Activated CD8-positive, alpha-beta memory T cell treated with anti-CD3 and anti-CD28 coated beads, Interleukin-2, amount 10 ng/mL, durations not matched to agents 7 days and 5 days (primary cell): ENCODE measurements around the gene TINCR. TPM values are rescaled to one million over a fixed set of nuclear protein-coding genes. Genes with fewer than 3 reads are reported as not detected.
"Not testable (repeated sequence)": the region's sequence is repeated elsewhere in the genome, so short reads cannot be mapped to it uniquely, and the experiment has no call there.

Experiments
- ATAC-seq: fragments of 150-1000 bp; cut with Tn5 transposase; one replicate; pipeline ENCODE4 v1.10.0; 2021; ENCODE audit warnings: moderate library complexity
- CTCF ChIA-PET: fragments of 350-600 bp; sonication (Branson Sonifier 250); formaldehyde crosslinking; loops from one replicate; lab custom pipeline; 2021; ENCODE audit warnings: antibody characterized with exemption; lab: Charles Lee
- DNase-seq: peaks from one replicate; pipeline ENCODE4 v3.0.0-alpha.2; 2020
- H3K27ac Mint-ChIP-seq: one replicate; pipeline ENCODE4 v1.8.0; 2021; ENCODE audit warnings: mild to moderate bottlenecking, mixed read lengths
- H3K27me3 Mint-ChIP-seq: one replicate; pipeline ENCODE4 v1.8.0; 2021; ENCODE audit warnings: mixed read lengths
- H3K36me3 Mint-ChIP-seq: one replicate; pipeline ENCODE4 v1.8.0; 2021; ENCODE audit warnings: mild to moderate bottlenecking, mixed read lengths
- H3K4me1 Mint-ChIP-seq: one replicate; pipeline ENCODE4 v1.8.0; 2021; ENCODE audit warnings: mixed read lengths
- H3K4me3 Mint-ChIP-seq: one replicate; pipeline ENCODE4 v1.8.0; 2021; ENCODE audit warnings: mild to moderate bottlenecking, moderate library complexity, mixed read lengths
- H3K9me3 Mint-ChIP-seq: one replicate; pipeline ENCODE4 v1.8.0; 2022; ENCODE audit warnings: low read depth, mixed read lengths
- total RNA-seq, 2 experiments: library from RNA; stranded (reverse); gene quantifications; one replicate each; pipeline ENCODE4 v1.2.3, GENCODE V29; 2021

The TINCR gene
- total RNA-seq, 2 experiments from 2014 or later = 0.28 to 0.79 TPM

DNA sequence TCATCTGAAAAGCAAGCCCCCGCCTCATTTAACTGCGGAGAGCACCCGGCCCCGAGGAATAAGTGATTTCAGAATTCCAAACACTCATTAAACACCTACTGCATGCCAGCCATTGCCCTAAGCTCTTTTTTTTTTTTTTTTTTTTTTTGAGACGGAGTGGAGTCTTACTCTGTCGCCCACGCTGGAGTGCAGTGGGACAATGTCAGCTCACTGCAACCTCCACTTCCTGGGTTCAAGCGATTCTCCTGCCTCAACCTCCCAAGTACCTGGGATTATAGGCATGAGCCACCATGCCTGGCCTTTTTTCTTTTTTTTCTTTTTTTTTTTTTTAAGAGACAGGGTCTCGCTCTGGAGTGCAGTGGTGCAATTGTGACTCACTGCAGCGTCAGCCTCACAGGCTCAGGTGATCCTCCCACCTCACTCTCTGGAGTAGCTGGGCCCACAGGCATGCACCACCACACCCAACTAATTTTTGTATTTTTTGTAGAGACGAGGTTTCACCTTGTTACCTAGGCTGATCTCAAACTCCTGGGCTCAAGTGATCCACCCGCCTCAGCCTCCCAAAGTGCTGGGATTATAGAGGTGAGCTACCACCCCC, 30.7 kb downstream of the TINCR start:
- CTCF ChIA-PET = interaction anchor here (0.7 kb wide), 1 partner anchor 505 kb away, joined by 3 read pairs; no protein-coding TSS in a partner anchor
- ATAC-seq, H3K27ac Mint-ChIP-seq, H3K27me3 Mint-ChIP-seq, DNase-seq, H3K4me3 Mint-ChIP-seq, H3K36me3 Mint-ChIP-seq, H3K4me1 Mint-ChIP-seq: not testable (repeated sequence)
- H3K9me3 Mint-ChIP-seq = peaks cover 13% of the 10 kb centered on the region

DNA sequence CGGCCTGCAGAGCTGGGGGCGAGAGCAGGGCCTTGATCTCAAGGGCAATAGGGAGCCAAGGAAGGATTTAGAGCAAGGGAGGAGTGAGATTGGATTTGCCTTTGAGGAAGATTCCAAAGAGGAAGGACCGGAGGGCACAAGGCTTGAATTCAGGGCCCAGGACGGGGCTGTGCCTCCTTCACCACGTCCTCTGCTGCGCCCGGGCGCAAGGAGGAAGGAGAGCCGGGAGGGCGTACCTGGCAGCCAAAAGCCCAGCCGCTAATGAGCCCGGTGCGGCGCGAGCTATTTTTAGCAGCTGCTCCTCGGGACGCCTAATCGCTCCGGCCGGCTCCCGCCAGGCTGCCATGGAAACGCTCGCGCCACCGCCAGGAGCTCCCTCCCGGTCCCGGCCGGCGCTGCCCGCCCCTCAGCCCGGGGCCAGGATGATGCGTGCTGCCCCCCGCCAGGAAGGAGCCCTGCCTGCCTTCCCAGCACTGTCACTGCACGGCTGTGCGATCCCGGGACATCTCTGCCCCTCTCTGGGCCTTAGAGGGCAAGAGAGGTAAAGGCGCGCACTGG, 31.3 kb downstream of the TINCR start:
- DNase-seq (no peak), ATAC-seq (no peak)
- H3K27ac Mint-ChIP-seq = no peak overlapping the region
- peaks cover 5% of the 10 kb centered on the region for H3K36me3 Mint-ChIP-seq
- peaks cover 7% of the 10 kb centered on the region for H3K27me3 Mint-ChIP-seq
- no peak overlapping the region for H3K4me3 Mint-ChIP-seq
- CTCF ChIA-PET = no interaction called here
- no peaks in the 10 kb centered on the region for H3K4me1 Mint-ChIP-seq
- peaks cover 13% of the 10 kb centered on the region for H3K9me3 Mint-ChIP-seq

DNA sequence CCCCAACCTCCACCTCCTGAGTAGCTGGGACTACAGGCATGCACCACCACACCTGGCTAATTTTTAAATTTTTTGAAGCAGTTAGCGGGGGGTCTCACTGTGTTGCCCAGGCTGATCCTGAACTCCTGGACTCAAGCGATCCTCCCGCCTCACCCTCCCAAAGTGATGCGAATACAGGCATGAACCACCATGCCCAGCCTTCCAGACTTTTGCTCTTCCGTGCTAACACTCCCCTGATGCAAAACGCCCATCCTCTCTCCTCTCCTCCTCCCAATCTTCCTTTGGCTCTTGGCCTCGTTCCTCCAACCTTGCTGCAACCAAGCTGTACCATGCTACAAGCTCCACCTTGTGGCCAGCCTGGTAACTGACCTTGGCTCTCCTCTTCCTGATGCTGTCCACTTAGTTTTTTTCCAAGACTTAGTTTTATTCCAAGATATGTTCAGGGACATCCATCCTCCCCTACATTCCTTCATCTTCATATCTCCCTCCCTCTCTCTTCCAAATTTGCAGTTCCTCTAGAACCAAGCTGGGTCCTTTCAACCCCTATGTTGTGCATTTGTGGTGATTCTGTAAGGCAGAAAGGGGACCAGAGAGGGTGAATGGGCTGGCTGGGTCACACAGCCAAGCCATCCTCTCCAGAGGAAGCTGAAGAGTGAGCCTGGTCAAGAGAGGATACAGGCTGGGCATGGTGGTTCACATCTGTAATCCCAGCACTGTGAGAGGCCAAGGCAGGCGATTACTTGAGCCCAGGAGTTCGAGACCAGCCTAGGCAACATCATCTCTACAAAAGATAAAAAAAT, 32.8 kb downstream of the TINCR start:
- Mint-ChIP-seq H3K27ac (no peak overlapping the region), H3K4me1 (no peaks in the 10 kb centered on the region), H3K36me3 (peaks cover 5% of the 10 kb centered on the region), H3K9me3 (peaks cover 13% of the 10 kb centered on the region), H3K27me3 (peaks cover 7% of the 10 kb centered on the region), H3K4me3 (no peak overlapping the region)
- DNase-seq (no peak), ATAC-seq (no peak)
- CTCF ChIA-PET = no interaction called here

DNA sequence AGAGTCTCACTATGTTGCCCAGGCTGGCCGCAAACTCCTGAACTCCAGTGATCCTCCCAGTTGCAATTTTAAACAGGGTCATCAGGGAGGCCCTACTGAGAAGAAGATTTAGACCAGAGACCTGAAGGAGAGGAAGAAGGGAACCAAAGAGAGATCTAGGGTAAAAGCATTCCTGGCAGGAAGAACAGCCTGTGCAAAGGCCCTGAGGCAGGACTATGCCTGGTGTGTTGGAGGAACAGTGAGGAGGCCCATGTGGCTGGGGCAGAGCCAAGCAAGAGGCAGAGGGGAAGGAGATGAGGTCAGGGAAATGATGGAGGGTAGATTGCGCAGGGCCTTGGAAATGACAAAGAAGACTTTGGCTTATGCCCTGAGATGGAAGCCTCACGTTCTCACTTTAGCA, 34.5 kb downstream of the TINCR start:
- CTCF ChIA-PET = no interaction called here
- Mint-ChIP-seq H3K4me1 (no peaks in the 10 kb centered on the region), H3K36me3 (peaks cover 5% of the 10 kb centered on the region), H3K9me3 (peaks cover 13% of the 10 kb centered on the region), H3K27ac (no peak overlapping the region), H3K27me3 (peaks cover 7% of the 10 kb centered on the region), H3K4me3 (no peak overlapping the region)
- no peak for ATAC-seq
- DNase-seq = no peak

DNA sequence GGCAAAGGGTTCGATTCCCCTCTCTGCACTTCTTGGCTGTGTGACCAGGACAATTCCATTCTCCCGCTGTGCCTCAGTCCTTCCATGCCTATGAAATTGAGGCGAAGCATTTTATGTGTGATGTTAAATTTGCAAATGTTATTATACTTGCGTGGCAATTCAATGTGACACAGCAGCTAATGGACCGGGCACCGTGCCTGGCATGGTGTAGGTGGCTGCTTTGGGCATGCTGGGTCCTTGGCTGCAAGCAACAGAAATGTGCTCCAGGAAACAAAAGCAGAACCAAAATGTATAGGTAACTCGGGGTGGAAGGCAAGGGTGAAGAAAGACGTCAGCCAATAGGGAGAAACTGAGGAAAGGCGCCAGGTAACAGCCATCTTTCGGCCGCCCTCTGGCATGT, 37.1 kb downstream of the TINCR start:
- Mint-ChIP-seq H3K27me3 (no peaks in the 10 kb centered on the region), H3K4me1 (no peaks in the 10 kb centered on the region), H3K36me3 (peaks cover 5% of the 10 kb centered on the region), H3K4me3 (no peak overlapping the region), H3K9me3 (peaks cover 10% of the 10 kb centered on the region), H3K27ac (no peak overlapping the region)
- DNase-seq (no peak), ATAC-seq (no peak)
- CTCF ChIA-PET = no interaction called here

DNA sequence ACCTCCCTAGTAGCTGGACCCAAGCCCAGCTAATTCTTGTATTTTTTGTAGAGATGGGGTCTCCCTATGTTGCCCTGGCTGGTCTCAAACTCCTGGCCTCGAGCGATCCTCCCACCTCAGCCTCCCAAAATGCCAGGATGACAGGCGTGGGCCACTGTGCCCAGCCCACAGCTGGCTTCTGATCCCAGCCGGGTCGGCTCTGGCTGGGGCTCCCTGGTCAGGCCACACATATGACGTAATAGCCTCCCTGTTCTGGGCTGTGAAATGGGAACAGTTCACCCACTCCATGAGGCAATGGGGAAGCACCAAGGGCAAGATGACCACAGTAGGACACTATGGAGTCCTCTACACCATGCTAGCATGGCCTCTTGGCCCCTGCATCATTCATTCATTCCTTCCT, 41.1 kb downstream of the TINCR start:
- ATAC-seq (no peak), DNase-seq (no peak)
- Mint-ChIP-seq H3K27me3 (no peaks in the 10 kb centered on the region), H3K27ac (no peak overlapping the region), H3K4me1 (no peaks in the 10 kb centered on the region), H3K36me3 (no peaks in the 10 kb centered on the region), H3K4me3 (no peak overlapping the region), H3K9me3 (no peaks in the 10 kb centered on the region)
- CTCF ChIA-PET = no interaction called here

DNA sequence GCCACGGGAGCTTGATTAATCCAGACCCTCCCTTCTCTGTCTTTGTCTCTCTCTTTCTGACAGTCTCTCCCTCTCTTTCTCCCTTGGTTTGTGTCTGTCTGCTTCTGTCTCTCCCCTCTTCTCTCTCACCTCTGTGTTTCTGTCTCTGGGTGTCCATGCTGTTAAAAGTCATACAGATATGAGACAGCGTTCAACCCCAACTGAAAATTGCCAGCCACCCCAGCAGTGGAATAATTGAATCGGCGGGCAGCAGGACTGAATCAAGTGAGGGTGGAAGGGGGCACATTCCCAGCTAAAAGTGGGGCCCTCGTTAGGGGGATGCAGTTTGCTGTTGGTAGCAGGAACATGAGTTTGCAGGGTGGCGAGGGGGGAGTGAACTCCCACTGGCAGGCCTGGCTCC, 43.7 kb downstream of the TINCR start:
- ATAC-seq (no peak), DNase-seq (no peak)
- Mint-ChIP-seq H3K27me3 (no peaks in the 10 kb centered on the region), H3K4me1 (no peaks in the 10 kb centered on the region), H3K9me3 (no peaks in the 10 kb centered on the region), H3K36me3 (no peaks in the 10 kb centered on the region), H3K27ac (no peak overlapping the region), H3K4me3 (no peak overlapping the region)
- CTCF ChIA-PET = no interaction called here

DNA sequence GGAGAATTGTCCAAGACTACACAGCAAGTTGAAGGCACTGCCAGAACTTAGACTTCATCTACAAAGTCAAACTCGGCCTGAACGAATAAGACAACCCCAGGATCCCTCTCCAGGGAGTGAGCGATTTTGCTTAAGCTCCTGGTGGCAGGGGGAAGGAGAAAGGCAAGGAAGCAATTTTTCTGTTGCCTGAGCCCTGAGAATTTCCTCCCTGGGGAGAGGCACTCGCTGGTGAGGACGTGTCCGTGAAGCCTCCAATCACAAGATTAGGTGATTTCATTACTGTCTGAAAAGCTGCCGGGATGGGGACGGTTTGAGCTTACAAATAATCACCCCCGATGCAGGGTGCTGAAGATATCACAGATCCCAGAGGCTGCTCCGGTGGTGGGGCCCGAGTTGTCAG, 45.6 kb downstream of the TINCR start:
- Mint-ChIP-seq H3K27ac (no peak overlapping the region), H3K9me3 (no peaks in the 10 kb centered on the region), H3K36me3 (no peaks in the 10 kb centered on the region), H3K4me1 (no peaks in the 10 kb centered on the region), H3K4me3 (no peak overlapping the region), H3K27me3 (no peaks in the 10 kb centered on the region)
- CTCF ChIA-PET = no interaction called here
- ATAC-seq = no peak
- no peak for DNase-seq

DNA sequence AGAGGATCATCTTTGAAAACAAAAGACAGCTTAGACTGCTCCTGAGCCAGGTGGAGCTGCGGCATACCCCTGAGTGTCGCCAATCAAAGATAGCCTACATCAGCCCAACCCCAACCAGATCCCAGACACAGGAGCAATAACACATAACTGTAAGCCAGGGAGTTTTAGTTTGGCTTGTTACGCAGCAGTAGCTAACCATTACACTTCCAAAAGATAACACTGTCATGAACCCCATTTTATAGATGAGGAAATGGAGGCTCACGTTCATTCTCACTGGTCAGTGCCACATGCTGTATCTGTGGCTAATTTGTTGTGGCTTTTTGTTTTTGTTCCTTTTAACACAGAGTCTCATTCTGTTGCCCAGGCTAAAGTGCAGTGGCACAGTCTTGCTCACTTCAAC, 47.3 kb downstream of the TINCR start:
- no peak overlapping the region for H3K4me3 Mint-ChIP-seq
- CTCF ChIA-PET = no interaction called here
- H3K36me3 Mint-ChIP-seq = no peaks in the 10 kb centered on the region

DNA sequence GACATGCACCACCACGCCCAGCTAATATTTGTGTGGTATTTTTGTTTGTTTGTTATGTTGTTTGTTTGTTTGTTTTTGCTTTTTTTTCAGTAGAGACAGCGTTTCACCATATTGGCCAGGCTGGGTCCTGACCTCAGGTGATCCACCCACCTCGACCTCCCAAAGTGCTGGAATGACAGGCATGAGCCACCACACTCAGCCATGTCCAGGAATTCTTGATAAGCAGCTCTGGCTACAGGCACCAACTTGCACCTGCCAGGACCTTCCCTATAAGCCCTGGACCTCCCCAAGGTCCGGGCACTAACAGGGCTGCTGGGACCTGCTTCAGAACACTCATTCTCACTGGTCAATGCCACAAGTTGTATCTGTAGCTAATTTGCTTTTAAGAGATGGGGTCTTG, 48.7 kb downstream of the TINCR start:
- no peaks in the 10 kb centered on the region for H3K27me3 Mint-ChIP-seq
- DNase-seq (no peak), ATAC-seq (no peak)
- no peak overlapping the region for H3K27ac Mint-ChIP-seq
- CTCF ChIA-PET = no interaction called here
- H3K36me3 Mint-ChIP-seq = no peaks in the 10 kb centered on the region
- H3K4me3 Mint-ChIP-seq = no peak overlapping the region
- no peaks in the 10 kb centered on the region for H3K4me1 Mint-ChIP-seq
- peaks cover 6% of the 10 kb centered on the region for H3K9me3 Mint-ChIP-seq

More for the DNA sequence above, 47.3 kb downstream of the TINCR start:
- DNase-seq (no peak), ATAC-seq (no peak)
- Mint-ChIP-seq H3K4me1 (no peaks in the 10 kb centered on the region), H3K27me3 (no peaks in the 10 kb centered on the region), H3K9me3 (peaks cover 6% of the 10 kb centered on the region), H3K27ac (no peak overlapping the region)

DNA sequence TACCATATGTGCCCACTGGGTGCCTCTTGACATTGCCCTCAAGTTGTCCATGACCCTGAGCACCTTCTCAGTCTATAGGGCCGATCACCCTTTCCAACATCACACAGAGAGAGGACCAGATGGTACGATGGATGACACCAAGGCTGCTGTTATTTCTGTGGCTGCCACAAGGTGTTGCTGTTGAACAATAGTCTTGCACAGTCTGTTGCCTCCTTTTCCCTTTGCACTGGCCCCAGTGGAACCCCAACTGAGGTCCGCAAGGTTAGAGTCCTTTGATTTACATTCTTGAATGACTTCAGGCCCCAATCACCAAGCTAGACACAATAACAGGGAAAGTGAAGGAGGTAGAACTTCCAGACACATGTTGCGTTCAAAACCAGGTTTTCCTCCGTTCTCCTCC, 52.0 kb downstream of the TINCR start:
- Mint-ChIP-seq H3K36me3 (no peaks in the 10 kb centered on the region), H3K27me3 (no peaks in the 10 kb centered on the region), H3K4me3 (no peak overlapping the region), H3K27ac (no peak overlapping the region), H3K9me3 (peaks cover 6% of the 10 kb centered on the region), H3K4me1 (no peaks in the 10 kb centered on the region)
- CTCF ChIA-PET = no interaction called here
- no peak for DNase-seq
- no peak for ATAC-seq

DNA sequence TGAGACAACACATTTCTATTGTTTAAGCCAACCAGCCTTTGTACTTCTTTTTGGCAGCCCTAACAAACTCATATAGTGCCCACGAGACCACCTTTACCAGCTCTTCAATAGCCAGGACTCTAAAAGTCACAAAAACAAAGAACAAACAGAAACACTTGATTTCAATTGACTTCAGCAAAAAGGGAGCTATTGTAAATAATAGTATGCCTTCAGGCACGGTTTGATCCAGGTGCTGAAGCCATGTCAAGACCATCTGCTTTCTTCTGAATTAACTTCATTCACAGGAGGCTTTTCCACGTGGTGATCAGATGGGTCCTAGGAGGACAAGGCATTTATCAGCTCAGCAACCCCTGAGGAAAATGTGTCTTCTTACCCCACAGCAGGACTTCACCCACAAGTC, 53.8 kb downstream of the TINCR start:
- ATAC-seq (no peak), DNase-seq (no peak)
- Mint-ChIP-seq H3K27me3 (no peaks in the 10 kb centered on the region), H3K4me1 (no peaks in the 10 kb centered on the region), H3K9me3 (peaks cover 6% of the 10 kb centered on the region), H3K27ac (no peak overlapping the region), H3K4me3 (no peak overlapping the region), H3K36me3 (no peaks in the 10 kb centered on the region)
- CTCF ChIA-PET = no interaction called here

DNA sequence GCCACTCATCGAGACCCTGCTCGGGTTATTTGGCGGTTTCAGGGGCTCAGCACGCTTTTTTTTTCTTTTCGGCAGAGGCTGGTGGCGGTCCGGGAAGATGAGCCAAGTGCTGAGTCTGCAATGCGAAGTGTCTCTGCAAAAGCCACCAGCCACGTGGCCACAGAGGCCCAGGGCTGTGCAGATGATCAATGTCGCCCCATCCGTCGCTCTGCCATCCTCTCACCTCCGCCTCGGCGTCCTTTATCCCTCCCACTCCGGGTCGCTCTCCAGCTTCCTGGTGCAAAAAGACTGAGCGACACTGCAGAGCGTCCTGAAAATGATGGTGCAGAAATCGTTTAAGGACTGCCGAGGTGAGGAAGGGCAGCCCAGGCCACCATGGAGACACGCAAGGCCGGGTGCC, 55.0 kb downstream of the TINCR start:
- Mint-ChIP-seq H3K27ac (no peak overlapping the region), H3K4me1 (no peaks in the 10 kb centered on the region), H3K27me3 (no peaks in the 10 kb centered on the region), H3K9me3 (peaks cover 6% of the 10 kb centered on the region), H3K4me3 (no peak overlapping the region), H3K36me3 (no peaks in the 10 kb centered on the region)
- no peak for ATAC-seq
- CTCF ChIA-PET = no interaction called here
- no peak for DNase-seq
